HG03066 (cell line): ENCODE measurements around the gene ICE1.
A peak's percentile ranks its signal among the peaks of the same experiment; 100 is the strongest.
"Not testable (repeated sequence)": the region's sequence is repeated elsewhere in the genome, so short reads cannot be mapped to it uniquely, and the experiment has no call there.

Source experiments
- ATAC-seq: cut with Tn5 transposase; IDR thresholded peaks from one replicate; pipeline ENCODE4 v1.9.1; 2021; ENCODE audit warnings: low read depth; ENCODE audit not compliant: unreplicated experiment

The ICE1 gene

DNA sequence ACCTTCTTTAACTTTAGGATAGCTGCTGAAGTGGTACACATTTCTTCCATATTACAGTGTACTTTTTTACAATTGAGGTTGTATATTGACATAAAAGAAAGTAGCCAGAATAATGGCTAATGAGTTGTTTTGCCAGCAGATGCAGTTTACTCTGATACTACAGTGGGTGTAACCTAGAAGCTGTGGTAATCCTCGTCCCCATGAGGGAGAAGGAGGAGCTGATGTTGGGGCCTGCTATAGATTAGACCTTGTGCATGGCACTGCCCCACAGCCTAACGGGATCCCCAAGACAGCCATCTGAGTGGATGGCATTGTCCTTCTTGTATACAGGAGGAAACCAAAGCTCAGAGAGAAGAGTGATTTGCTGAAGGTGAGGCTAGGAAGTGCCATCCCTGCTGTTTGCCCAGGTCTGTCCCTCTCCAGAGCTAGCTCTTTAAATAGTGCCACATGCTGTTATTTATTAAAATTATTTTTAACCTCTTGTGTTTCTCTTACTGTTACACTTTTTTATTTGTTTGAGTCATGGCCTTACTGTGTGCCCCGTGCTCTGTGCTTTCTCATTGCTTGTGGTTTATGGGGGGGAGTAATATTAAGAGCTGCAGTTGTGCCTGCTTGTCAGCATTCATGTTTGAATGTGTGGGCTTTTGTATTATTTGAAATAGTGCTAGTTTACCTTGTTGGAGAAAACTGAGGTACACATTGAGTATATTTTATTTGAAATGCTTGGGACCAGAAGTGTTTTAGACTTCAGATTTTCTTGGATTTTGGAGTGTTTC, 65.3 kb downstream of the ICE1 start:
- no peak for ATAC-seq

DNA sequence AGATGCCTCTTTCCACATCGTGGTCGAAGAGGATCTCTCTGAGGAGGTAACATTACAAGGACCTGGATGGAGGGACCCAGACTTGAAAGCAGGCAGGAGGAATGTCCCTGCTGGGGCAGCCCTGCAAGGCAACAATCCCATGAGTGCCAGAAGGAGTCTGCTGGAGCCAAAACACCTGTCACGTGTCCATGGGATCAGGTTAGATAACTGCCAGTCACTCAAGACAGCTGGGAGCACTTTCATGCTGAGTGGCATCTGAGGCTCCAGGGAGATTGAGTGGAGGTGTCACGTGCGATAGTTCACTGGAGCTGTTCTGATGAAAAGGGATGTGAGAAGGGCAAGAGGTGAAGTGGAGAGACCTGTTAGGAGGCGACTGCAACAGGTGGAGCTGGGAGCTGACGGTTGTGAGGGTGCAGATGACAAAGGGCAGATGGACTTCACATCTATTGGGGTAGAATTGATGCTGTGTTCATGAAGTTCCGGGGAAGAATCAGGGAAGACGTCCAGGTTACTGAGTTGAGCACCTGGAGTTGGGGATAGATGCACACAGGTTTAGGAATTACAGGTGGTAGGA, 68.4 kb downstream of the ICE1 start:
- no peak for ATAC-seq

DNA sequence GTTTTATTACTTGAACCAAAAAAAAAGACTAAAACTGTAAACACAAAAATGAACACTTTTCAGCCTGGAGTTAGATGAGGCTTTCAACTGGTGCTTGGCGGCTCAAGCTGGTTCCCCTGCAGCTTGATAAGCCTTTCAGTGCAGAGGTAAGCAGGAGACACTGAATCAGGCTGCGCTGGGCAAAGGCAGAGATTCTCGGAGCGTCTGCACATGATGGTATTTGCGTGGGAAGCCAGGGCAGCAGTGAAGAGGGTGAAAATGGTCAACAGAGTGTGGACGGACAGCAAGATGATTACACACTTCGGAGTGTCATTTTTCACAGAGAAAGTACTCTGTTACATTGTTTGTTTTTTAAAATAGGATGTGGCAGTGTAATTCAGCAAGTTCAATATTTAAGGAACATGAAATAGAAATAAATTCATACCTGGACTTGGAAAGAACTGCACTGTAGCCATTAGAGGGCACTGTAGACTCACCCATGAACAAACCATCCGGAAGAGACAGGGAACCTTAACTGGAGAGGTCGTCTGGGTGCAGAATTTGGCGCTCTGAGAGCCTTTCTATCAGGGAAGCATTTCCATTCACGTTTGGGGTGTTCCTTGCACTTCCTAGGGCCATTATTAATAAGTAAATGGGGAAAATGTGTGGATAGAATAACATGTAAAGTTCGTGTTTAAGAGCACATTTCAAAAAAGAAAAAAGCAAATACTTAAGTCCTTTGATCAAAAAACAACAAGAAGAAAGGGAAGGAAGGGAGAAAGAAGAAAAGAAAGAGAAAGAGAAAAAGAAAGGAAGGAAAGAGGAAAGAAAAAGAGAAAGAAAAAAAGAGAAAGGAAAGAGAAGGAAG, 69.8 kb downstream of the ICE1 start:
- ATAC-seq = peak; percentile 49

DNA sequence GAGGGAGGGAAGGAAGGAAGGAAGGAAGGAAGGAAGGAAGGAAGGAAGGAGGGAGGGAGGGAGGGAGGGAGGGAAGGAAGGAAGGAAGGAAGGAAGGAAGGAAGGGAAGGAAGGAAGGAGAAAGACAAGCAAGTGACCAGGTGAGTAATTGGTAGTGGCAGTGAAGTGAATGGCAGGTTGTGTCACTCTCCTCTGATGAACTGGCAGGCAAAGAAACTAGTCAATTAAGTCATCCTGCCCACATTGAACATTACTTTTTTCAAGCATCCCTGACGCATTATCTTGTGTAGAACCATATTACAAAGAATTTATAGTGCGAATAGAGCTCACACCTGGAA, 70.4 kb downstream of the ICE1 start:
- not testable (repeated sequence) for ATAC-seq

DNA sequence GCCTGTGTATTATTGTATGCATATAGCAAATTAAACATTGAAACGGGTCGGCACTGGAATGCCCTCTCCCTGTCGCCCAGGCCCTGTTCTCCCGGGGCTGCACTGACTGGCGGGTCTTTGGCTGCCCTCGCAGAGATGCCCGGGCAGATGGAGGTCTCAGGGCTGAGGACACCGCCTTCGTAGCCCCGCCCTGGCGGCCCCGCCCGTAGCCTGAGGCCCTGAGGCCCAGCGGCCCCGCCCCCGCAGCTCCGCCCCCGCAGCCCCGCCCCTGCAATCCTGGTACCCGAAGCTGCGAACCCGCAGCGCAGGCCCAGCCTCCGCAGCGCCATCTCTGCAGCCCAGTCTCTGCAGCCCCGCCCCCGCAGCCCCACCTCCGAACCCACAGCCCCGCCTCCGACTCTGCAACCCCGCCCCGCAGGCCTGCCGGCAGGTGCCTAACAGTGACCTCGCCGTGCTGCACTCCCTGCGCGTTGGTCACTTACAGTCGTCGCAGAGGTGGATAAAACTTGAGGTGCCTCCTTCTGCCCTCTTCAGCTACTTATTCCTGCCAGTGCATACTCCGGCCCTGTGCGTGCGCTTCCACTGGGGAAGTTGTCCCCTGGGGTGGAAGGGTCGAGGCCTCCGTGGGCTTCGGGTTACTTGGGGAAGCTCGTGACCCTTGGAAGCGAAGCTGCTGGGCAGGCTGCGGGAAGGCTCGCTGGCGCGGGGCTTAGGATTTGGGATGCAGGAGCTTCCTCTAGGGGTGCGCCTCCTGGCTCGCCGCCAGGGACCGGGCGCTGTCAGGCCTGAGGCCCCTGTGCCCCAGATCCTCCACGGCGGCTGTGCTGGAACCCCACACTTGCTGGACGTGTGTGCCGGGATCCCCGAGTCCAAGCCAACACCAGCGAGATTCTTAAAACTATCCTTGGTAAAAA, 72.3 kb downstream of the ICE1 start:
- ATAC-seq = no peak

DNA sequence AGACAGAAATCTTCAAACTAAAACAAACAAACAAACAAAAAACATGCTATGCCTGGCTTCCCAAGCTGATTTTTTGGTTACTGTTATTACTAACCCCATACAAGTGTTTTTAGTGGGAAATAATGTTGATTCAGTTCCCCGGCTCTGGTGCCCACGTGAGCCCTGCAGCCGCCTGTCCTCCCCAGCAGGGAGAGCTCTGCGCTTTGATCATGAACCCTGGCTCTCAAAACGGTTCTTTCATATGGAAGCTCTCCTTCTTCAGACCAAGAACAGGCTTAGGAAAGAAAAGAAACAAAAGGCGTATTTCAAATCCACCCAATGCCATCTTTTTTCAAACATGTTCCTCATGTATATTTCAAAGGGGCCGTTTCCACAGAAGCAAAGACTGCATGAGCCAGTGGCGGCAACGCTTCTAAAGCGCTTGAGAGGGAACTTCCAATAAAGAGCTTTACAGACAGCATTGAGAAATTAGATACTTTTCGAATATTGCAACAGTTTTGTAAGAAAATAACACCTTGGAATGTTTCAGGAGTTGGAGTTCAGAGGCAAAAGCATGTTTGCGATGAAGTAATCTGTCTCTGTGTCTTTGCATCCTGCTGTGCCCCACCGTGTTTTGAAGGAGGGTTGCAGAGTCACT, 74.8 kb downstream of the ICE1 start:
- ATAC-seq = no peak

DNA sequence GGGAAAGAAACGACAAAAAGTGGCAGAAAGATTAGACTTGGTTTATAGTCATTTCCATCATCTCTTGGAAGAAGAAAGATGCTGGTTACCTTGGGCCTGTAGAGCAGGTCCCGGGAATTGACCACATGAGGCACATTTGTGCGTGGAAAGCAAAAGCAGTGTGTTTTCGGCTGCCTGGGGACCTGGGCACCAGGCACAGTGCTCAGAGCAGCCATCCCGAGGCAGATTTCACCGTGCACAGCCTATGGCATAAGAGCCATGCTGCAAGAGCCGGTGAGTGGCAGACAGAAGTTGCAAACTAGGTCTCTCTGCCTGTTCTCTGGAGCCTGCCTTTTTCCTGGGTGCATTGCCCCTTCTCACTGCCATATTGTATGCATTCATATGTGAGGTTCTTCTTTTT, 77.0 kb downstream of the ICE1 start:
- no peak for ATAC-seq

DNA sequence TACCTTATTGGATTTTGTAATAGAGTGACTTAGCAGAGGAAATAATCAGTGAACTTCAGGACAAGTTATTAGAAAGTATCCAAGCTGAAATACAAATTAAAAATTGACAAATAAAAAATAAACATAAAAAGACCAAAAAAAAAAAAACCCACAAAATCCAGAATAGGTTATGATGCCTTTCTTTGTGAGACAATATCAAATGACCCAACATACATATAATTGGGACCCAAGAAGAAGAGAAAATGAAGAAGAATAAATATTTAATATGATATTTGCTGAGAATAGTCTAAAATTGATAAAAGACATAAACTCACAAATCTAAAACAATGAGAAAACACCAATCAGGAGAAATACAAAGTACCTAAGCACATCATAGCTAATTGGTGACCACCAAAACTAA, 81.8 kb downstream of the ICE1 start:
- ATAC-seq = no peak

DNA sequence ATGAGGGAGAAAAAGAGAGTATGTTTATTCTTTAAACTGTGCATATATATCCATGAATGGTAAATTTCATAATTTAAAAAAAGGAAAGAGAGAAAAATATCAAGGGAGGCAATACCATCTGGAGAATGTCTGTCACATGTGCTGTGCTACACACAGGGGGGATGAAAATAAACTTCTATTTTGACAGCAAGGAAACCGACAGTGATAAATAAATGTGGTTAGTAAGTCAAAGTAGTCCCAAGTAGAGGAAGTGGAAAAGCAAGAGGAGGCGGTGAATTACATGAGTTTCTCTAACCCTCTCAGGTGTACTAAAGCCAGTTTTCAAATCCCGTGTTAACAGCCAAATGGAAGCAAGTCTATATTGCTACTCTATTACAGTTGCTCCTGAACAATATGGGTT, 83.3 kb downstream of the ICE1 start:
- no peak for ATAC-seq

DNA sequence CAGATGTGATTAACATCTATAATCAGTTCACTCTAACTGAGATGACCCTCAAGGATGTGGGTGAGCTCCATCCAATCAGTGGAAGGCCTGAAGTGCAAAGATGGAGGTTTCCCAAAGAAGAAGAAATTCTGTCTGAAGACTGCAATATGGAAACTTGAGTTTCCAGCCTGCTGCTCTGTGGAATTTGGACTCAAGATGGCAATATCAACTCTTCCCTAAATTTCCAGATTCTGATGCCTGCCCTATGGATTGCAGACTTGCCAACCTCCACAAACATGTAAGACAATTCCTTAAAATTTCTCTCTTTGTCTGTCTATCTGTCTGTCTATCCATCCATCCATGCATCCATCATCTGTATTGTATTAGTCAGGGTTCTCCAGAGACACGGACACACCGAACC, 85.9 kb downstream of the ICE1 start:
- ATAC-seq = no peak

DNA sequence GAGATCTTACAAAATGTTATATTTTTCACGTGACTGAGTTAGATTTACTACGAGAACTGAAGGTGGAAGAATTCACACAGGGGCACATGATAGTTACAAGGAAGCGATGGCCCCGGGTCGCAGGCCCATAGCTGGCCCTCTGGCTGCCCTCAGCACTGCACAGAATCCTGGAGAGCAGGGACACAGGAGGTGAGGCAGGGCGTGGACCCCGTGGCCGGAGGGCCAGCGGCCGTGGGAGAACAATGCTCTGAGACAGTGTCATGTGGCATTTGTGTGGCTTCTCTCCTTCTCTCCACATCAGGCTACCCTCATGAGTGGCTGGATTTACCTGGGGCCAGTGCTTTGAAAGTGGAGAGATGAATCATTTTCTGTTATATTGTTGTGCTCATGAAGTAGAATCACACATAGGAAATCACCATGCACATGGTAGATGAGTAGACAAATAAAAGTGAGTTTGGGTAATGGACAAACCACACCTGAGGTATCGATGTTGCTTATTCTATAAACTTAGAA, 89.5 kb downstream of the ICE1 start:
- ATAC-seq = no peak

DNA sequence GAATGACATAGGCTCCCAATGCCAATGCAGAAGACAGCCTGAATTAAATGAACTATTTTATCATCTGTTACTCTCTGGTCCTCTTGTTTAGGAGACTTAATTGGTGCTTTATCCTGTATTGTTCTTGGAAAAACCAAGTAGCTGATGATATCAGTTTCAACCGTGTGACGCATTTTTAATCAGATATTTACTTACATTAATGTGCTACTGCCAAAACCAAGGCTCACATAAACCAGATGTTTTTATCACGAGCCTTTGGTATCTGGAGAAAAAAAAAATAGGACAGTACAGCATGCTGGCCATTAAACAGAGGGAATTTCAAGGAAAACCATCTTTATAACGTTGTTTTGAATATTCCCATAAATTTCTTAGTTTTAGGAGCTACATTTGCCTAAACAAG, 90.1 kb downstream of the ICE1 start:
- no peak for ATAC-seq

DNA sequence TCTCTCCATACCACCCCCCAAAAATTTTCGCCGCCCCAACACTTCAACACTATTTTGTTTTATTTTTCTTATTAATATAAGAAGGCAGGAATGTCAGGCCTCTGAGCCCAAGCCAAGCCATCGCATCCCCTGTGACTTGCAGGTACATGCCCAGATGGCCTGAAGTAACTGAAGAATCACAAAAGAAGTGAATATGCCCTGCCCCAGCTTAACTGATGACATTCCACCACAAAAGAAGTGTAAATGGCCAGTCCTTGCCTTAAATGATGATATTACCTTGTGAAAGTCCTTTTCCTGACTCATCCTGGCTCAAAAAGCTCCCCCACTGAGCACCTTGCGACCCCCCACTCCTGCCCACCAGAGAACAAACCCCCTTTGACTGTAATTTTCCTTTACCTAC, 98.1 kb downstream of the ICE1 start:
- not testable (repeated sequence) for ATAC-seq

DNA sequence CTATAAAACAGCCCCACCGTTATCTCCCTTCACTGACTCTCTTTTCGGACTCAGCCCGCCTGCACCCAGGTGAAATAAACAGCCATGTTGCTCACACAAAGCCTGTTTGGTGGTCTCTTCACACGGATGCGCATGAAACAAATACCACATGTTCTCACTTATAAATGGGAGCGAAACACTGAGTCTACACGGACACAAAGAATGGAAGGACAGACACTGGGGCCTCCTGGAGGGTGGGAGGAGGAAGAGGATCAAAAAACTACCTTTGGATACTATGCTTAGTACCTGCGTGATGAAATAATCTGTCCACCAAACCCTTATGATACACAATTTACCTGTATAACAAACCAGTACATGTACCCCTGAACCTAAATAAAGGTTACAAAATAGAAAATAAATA, 98.6 kb downstream of the ICE1 start:
- ATAC-seq = no peak

DNA sequence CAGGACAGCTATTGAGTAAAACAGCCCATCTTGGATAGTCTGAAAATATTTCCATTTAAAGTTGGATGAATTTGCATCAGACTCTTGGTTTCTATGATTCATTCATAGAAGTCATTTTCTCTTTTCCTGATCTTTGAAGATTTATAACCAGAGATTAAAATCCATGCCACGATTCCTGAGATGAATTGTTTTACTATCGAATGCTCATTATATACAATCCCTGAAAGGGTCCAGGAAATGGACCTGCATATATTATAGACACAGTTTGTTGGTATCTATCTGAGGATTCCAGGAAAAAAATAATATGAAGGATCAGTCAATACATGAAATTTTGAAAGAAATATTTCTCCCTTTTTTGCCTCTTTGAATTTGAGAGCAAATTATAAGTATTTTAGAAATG, 99.0 kb downstream of the ICE1 start:
- no peak for ATAC-seq

DNA sequence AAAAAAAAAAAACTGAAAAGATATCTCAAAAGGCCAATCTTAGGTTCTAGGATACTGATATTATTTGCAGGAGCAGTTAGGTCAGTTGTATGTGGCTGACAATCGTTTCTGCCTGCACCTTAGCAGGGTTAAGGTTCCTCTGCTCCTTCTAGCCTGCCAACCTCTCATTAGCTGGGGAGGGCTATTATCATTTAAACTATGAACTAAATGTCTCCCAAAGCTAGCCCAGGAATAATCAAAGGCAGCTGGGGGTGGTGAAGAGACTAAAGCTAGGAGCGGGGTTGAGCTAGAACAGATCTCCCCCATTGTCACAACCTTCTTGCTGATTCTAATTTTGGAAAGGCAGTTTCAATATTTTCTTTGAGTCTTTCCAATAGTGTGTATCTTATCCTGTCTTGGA, 99.9 kb downstream of the ICE1 start:
- ATAC-seq = no peak

DNA sequence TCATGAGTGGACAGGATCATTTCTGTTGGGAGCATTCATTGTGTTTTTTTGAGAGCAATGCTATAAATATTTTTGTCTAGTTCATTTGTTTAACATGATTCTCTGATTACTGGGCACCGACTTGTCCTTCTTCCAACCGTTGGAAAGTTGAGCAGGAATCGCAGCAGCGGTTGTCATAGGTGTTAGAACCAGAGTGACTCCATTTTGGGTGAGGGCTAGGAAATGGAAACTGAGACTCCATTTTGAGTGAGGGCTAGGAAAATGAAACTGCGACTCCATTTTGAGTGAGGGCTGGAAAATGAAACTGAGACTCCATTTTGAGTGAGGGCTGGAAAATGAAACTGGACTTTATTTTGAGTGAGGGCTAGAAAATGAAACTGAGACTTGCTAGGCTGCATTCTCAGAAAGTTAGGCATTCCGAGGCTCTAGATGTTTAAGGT, 100.6 kb downstream of the ICE1 start:
- peak; percentile 91 for ATAC-seq

DNA sequence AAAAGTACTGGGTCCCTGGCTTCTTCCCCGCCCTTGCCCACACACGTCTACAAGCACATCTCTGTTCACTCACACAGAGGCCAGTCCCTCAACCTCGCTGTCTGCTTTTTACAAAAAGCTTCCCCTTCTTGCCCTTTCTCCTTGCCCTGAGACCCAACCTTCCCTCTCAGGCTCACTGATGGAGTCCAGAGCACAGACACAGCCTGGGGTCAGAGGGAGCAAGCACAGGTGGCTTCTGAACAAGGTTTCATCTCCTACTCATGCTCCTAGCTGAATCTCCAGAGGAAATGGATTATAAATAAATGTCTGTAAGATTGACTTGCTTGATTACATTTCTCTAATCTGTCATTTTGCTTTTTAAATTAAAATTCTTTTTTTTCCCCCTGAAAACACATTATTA, 101.8 kb downstream of the ICE1 start:
- no peak for ATAC-seq

DNA sequence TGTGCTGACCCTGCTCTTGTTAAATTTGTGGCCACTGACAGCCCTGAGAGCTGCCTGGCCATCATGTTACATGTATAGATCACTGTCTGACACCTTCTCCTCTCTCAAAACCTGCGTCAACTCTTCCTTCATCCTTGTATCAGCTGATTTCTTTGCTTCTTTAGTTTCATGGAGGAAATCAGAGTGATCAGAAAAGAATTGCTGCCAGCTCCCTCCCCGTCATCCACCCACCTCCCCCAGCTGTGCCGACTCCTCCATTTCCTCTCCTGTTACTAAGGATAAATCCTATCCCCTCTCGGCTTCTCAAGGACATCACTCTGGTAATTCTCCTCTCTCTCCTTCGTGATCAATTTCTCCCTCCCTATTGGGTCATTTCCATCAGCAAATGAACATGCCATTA, 108.9 kb downstream of the ICE1 start:
- ATAC-seq = no peak
